GM12864 (cell line): ENCODE measurements around the gene EIF1.

Source experiments
- DNase-seq: peaks from one replicate; pipeline ENCODE4 v3.0.0-alpha.2; 2011; ENCODE audit warnings: low read depth
- H3K4me3 ChIP-seq: 2 replicates; pipeline ENCODE4 v1.5.1; 2011; ENCODE audit warnings: mild to moderate bottlenecking, low read depth, low read length, control low read depth
- TF ChIP-seq, protein P1 (sequence below): IDR thresholded peaks from 2 replicates; pipeline ENCODE4 v1.5.1; 2011; ENCODE audit warnings: low read depth, mild to moderate bottlenecking, moderate library complexity, low read length, control low read depth, inconsistent platforms; ENCODE audit errors: missing control alignments

EIF1 gene

DNA sequence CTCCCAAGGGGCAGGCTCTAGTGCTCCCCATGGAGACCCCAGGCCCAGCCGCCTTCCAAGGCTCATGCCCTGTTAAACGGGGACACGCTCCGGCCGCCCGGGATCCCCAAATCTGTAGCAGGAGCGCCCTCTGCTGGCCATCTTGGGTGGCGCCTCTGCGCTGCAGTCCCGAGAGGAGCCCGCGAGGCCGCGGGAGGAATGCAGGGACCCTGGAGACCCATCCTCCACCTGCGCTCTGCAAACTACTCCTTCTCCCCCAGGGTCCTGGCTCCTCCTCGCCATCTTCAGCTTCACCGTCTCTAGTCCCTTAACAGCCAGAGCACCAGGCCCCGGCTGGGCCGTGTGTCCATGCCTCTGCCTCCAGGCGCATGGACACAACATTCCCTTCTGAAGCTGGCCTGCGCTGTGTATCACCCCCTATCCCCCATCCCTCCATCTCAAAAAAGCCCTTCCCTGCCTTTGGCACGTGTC, 40.7 kb upstream of the EIF1 start:
- TF ChIP-seq, protein P1, sequence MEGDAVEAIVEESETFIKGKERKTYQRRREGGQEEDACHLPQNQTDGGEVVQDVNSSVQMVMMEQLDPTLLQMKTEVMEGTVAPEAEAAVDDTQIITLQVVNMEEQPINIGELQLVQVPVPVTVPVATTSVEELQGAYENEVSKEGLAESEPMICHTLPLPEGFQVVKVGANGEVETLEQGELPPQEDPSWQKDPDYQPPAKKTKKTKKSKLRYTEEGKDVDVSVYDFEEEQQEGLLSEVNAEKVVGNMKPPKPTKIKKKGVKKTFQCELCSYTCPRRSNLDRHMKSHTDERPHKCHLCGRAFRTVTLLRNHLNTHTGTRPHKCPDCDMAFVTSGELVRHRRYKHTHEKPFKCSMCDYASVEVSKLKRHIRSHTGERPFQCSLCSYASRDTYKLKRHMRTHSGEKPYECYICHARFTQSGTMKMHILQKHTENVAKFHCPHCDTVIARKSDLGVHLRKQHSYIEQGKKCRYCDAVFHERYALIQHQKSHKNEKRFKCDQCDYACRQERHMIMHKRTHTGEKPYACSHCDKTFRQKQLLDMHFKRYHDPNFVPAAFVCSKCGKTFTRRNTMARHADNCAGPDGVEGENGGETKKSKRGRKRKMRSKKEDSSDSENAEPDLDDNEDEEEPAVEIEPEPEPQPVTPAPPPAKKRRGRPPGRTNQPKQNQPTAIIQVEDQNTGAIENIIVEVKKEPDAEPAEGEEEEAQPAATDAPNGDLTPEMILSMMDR: peak; percentile 94
- H3K4me3 ChIP-seq: no peak overlapping the region
- DNase-seq: peak; percentile 18

DNA sequence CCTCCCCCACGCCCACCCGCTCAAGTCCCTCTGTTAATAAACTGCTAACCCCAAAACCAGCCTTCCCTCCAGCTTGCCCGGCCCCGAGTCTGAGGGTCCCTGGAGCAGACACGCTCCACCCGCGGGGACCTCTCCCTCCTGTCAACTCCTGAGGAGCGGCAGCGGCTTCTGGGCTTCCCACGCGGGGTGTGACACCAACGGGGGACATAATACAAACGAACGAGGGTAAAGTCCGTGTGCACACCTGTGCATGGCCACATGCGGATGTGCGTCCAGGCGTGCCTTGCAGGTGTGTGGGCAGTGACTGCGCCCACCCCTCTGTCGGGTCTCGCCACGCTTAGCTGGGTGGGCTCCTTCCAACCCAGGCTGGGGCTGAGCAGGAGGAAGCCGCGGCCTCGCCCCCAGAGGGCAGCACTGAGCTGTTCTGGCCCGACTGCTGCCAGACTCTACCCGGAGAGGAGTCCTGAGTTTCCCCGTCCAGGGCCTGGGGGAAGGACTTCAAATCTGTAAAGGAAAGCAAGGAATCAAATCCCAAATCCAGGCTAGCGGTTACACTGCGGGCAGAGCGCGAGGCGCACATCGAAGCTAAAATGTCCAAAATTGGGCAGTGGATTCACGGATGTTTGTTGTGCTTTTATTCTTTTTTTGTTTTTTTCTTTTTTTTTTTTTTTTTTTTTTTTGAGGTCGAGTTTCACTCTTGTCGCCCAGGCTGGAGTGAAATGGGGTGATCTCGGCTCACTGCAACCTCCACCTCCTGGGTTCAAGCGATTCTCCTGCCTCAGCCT, 40.1 kb upstream of the EIF1 start:
- TF ChIP-seq, protein P1: peak; percentile 92
- peak; percentile 45 for DNase-seq
- peak overlapping the region; percentile 8 for H3K4me3 ChIP-seq

DNA sequence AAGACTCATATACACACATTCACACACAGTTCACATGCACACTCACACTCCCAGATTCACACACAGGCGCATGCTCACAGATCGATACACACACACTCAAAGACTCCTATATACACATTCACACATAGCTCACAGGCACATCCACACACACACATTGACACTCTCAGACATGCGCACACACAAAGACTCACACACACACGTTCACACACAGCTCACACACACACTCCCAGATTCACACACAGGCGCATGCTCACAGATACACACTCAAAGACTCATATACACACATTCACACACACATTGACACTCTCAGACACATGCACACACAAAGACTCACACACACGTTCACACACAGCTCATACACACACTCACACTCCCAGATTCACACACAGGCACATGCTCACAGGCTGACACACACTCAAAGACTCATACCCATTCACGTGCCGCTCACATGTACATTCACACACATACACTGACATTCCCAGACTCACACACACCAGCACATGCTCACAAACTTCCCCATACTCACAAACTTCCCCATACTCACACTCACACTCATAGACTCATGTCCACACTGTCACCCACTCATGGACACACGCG, 38.7 kb upstream of the EIF1 start:
- H3K4me3 ChIP-seq: no peak overlapping the region
- DNase-seq: no peak
- TF ChIP-seq, protein P1: no peak

DNA sequence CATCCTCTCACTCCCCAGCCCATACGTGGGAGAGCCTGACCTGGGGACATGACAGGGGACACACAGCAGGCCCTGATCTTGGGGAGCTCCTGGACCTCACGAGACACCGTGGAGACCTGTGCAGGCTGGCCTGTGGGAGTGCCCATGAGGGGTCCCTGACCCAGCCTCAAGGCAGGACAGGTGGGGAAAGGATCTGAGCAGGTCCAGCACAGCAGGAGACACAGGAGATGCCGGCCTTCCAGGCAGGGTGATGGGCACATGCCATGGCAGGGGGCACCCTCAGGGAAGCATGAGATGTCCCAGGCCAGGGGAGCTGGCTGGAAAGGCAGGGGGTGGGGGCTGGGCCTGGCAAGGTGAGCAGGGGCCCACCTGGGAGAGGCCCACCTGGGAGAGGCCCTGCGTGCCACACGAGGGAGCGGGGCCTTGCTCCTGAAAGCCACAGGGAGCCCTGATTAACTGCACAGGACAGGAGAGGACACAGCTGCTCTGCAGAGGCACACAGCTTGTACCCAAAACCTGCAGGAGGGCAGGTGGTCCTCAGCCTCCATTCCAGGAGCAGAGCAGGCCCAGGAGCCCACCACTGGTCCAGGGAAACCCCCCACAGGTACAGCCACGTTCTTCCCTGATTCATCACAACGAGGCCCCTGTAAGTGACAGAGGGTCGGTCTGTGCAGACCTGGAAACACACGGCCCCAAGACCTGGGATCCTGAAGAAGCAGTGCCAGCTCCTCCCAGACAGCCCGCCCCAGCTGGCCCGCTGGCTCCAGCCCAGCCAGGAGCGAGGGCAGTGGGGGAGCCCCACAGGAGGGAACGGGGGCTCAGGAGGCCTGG, 37.7 kb upstream of the EIF1 start:
- TF ChIP-seq, protein P1: no peak
- no peak overlapping the region for H3K4me3 ChIP-seq
- DNase-seq: no peak

DNA sequence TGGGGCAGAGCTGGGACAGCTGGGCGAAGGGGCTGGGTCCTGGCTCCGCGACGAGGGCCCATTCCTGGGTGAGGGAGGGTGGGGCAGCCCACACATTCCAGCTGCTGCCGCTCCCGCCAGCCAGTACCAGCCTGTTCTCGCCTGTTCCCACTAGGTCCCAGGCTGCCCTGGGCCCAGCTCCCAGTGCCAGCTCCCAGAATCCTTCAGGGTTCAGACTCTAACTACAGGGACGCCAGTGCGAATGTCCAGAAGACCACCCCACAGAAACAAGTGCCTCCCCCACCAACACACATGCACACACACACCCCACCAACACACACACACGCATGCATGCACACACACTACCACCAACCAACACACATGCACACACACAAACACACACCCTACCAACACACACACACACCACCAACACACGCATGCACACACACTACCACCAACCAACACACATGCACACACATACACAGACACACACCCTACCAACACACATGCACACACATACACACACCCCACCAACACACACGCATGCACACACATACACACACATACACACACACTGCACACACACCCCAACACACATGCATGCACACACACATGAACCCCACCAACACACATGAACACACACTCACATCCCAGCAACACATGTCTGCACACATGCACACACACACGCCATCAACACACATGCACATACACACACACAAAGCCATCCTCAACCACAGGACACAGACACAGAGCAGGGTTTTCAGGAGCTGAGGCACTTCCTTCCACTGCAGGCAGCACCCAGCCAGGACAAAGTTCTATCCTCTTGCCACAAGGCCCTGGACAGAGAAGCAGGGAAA, 36.8 kb upstream of the EIF1 start:
- DNase-seq: no peak
- TF ChIP-seq, protein P1: no peak
- no peak overlapping the region for H3K4me3 ChIP-seq

DNA sequence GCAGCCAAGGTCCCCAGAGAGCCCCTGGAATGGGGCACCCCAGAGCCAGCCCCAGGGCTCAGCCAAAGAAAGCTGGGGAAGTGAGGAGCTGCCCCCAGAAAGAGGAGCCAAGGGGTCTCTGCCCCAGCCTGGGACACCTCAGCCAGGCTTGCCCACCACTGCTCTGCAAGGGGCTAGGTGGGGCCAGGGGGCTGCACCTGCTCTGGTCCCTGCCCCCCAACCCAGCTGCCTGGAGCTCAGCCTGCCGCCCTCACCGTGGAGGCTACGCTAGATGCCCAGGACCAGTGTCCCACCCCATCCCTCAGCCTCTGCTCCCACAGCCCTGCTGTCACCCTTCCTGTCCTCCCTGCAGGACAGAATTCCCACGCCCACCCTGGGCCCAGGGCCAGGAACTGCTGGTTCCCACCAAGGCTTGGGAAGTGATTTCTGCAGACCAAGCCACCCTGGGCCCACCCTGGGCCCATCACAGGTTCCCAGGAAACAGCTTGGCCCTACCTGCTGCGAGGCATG, 36.2 kb upstream of the EIF1 start:
- no peak for DNase-seq
- no peak overlapping the region for H3K4me3 ChIP-seq
- TF ChIP-seq, protein P1: no peak
